Hematopoietic multipotent progenitor cell treated with erythropoietin and hydrocortisone succinate and interleukin-3 and kit ligand, for 6 days (in vitro differentiated cells): ENCODE data around the gene LRRC2.

Source experiments
- DNase-seq: peaks from one replicate; pipeline ENCODE4 v3.0.0-alpha.2; 2015

The LRRC2 gene

GRCh38 chr3:46471371-46471914, 94.7 kb downstream of the LRRC2 start:
- no peak for DNase-seq

- DNase-seq, result no peak
Observed at GRCh38 chr3:46470831-46471230, 95.3 kb downstream of the LRRC2 start.

- DNase-seq, result no peak
Observed at GRCh38 chr3:46469680-46470357, 96.3 kb downstream of the LRRC2 start.

GRCh38 chr3:46468753-46469600, 97.1 kb downstream of the LRRC2 start:
- DNase-seq, result no peak

- DNase-seq, result no peak
Observed at GRCh38 chr3:46467562-46467961, 98.5 kb downstream of the LRRC2 start.

- DNase-seq, result no peak
Observed at GRCh38 chr3:46466871-46467403, 99.2 kb downstream of the LRRC2 start.

GRCh38 chr3:46466273-46466672, 99.8 kb downstream of the LRRC2 start:
- no peak for DNase-seq
